ENCODE results near the gene EPX.

Gene EPX

DNA sequence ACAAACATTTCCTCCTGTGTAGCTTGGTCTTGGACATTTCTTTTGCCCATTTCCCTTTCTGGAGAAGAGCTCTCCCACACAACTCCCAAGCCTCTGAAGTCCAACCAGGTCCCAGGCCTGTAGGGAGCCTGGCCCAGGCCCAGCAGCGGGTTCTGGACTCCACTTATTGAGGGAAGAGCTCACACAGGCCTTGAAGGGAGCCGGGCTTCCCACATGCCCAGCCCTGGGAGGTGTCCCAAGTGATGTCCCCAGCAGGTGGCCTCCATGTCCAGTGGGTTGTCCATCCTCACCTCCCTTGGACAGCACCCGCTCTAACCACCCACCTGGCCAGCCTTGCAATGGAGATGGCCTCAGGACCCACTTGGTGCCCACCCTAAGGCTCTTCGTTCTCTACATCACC lies 5.9 kb upstream of the EPX start:
- DNase-seq = no peak

GRCh38 chr17:58187063-58187462 lies 5.5 kb upstream of the EPX start:
- DNase-seq = no peak

DNA sequence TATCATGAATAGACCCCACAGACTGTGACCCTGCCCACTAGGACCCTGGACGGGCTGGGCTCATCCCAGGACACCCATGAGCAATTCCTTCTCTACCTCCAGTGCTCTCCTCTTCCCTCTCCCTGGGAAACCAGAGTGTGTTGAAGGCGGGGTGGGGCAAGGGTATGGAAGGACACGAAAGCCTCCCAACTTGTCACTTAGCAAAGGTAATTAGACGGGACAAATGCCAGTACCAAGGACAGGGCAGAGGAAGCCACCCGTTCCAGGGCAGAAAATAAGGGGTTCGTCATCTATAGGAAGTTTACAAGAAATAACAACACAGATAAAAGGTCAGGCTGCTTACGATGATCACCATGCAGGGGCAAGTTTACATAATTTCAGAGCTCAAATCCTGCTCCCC lies 4.9 kb upstream of the EPX start:
- no peak for DNase-seq

- peak; percentile 88 for DNase-seq
These were observed 2.9 kb upstream of the EPX start for GRCh38 chr17:58189436-58190146.

DNA sequence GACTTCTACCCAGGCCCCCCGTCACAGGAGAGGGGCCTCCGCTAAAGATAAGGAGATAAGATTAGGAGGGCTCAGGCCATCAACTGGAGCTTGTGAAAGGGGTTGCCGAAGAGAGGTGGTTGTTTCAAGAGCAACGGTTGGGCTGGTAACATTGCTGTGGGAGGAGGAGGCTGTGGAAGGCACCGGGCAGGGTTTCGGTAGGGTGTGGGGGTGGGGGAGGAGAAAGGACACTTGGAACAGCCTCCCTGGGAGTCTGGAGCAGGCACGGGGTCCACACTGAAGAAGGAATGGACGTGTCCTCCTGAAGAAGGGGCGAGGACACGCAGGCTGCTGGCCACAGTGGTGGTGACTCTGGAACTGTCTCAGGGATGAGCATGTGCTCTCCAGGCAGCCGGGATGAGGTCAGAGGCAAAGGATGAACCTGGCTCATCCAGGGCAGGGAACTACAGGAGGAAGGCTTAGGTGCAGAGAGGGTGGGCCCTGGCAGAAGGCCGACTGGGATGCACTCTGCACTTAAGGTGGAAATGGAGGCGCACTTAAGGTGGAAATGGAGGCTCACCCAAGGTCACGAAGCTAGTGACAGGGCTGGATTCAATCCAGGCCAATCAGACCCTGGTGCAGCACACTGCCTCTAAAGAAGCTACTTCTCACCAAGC lies 1.2 kb upstream of the EPX start:
- DNase-seq = no peak

- no peak for DNase-seq
These were observed 1.2 kb downstream of the EPX start for GRCh38 chr17:58193641-58194255.

DNA sequence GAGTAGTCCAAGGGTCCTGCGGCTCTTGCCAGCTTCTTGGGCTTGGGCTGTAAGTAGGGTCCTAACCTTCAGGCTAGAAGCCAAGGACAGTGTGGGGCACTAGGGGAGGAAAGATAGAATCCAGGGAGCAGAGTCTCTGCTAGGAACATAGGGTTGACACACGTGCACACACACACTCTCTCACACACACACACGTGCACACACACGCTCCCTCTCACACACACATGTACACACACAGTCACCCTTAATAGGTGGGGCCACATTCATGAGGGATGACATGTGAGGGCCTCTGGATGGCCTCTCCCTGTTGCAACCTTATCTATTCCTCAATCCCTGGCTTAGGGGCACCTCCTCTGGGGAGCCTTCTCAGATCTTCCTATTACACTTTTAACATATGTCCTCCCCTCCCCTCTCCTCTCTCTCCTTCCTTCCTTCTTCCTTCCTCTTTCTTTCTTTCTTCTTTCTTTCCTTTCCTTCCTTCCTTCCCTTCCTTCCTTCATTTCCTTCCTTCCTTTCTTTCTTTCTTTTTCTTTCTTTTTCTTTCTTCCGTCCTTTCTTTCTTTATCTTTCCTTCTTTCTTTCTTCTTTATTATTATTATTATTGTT lies 3.1 kb downstream of the EPX start:
- no peak for DNase-seq

DNA sequence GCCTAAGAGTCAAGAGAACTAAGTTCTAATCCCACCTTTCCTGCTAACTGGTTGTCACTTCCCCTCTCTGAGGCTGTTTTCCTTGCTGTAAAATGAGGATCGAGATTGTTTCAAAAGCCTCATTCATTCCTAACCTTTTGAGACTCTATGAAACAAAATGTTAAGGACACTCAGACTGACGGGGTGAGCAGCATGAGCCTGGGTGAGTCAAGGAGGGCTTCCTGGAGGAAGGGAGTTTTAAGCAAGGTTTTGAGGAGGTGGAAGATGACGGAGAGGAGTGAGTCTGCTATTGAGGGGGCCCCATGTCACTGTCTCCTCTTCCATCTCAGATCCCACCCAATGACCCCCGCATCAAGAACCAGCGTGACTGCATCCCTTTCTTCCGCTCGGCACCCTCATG lies 4.1 kb downstream of the EPX start:
- no peak for DNase-seq

DNA sequence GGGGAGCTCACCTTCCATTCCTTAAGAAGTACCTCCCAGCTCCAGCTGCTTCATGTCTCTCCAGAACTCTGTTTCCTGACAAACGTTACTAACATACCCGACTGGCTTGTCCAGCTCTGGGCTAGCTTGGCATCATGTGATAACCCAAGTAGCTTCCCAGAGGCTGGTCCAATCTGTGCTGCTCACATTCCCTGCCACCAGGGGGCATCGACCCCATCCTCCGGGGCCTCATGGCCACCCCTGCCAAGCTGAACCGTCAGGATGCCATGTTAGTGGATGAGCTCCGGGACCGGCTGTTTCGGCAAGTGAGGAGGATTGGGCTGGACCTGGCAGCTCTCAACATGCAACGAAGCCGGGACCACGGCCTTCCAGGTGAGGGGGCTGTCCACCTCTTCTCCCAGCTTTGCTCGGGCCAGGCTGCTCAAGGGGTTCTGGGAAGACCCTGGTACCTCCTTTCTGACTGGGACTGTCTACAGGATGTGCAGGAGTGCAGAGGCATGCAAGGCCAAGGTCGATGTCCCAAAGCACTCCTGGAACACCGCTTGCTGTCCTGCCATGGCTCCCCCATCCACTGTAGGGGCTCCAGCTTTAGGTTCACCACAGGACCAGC lies 7.6 kb downstream of the EPX start:
- peak; percentile 48 for DNase-seq

- DNase-seq = no peak
These were observed 10.3 kb downstream of the EPX start for GRCh38 chr17:58202859-58203258.

GRCh38 chr17:58204796-58205195 lies 12.3 kb downstream of the EPX start:
- DNase-seq = peak; percentile 9

DNA sequence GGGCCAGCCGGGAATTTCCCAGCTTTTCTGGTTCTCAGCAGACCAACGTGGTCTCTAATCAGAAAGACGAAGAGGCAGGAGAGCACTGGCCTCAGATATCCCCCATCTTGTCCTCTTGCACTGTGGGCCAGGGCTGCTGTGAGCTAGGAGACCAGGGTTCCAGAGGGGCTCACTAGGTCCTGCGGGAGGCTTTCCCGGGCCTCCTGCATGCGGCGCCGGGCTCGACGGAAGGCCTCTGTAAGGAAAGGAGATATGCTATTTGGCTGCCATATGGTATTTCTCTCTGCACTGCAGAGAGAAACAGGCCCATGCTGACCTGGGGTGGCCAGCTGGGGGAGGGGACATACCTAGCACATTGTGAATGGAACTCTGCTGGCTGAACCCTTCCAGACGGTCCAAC lies 13.4 kb downstream of the EPX start:
- DNase-seq = no peak

- no peak for DNase-seq
These were observed 14.9 kb downstream of the EPX start for GRCh38 chr17:58207451-58207850.

- no peak for DNase-seq
These were observed 15.8 kb downstream of the EPX start for GRCh38 chr17:58208344-58208743.

DNA sequence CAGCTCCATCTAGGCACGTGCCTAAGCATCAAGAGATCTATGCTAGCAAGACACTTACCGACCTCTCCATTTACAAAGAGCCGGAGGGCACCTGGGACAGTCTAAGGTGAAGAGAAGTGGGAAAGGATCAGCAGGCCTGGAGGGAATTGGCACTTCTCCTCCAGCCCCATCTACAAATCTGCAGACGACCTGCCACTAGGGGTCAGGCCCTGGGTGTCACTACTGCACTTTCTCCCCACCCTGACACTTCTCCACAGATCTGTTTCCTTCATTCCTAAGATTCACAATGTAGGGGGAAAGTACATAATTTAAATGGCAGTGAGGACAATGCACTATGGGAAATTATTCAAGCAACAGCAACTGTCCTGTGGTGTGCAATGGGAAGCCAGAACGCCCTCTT lies 18.4 kb downstream of the EPX start:
- no peak for DNase-seq

GRCh38 chr17:58215685-58216084 lies 23.2 kb downstream of the EPX start:
- no peak for DNase-seq

DNA sequence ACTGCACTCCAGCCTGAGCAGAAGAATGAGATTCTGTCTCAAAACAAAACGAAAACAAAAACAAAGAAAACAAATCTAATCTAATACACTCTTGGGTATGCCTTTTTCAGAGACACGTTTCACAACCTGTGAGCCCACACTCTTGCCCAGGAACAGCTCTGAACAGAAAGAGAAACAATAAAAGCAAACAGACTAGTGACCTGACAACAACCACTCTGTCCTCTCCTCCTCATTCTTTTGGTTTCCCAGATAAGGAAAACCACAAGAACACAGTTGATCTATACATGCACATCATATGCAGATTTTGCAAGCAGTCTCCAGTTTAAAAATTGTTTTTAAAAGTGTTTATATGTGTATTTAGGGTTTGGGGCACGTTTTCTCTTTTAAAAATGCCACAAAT lies 25.2 kb downstream of the EPX start:
- no peak for DNase-seq

DNA sequence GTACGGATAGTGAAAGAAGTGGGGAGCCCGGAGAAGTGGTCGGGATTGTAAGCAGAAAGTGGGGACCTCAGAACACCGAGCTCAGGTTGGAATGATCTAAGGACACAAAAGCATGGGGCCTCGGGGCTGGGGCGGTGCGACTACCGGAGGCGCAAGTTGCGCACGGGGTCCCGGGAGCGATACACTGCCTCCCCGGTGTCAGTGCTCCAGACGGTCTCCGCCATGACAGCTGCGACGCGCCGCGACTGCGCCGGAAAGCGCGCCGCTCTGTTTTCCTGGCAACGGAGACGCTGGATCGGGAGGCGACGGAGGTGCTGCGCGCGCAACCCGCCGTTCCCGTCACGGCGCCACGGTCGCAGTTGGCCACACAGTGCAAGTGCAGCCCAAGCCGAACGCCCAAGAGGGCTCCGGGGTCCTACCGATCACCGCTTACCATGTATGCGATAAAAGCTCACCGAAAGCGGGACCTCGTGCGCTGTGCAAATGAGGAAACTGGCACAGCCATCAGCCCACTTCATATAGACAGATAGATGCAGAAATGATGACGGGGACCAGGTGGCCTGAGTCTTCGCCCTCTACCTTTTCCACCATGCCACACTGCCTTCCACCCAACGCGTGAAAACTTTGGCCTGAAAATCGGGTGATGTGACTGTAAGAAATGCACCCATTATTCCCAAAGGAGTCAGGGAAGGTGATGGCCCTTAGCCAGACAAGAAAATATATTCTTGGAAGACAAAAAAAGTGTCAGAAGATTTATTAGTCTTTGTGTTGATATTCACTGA lies 26.7 kb downstream of the EPX start, which contains the start of gene MKS1:
MKS1 (minus strand) TSS at position 249 of the 782 bp plus-strand sequence; CDS start at position 224, 25 bp downstream.
- peak; percentile 90 for DNase-seq

- DNase-seq = no peak
These were observed 27.3 kb downstream of the EPX start for GRCh38 chr17:58219789-58220183.

- peak; percentile 75 for DNase-seq
These were observed 31.8 kb downstream of the EPX start for GRCh38 chr17:58224315-58224714.

- no peak for DNase-seq
These were observed 35.2 kb downstream of the EPX start for GRCh38 chr17:58227733-58228132.

DNA sequence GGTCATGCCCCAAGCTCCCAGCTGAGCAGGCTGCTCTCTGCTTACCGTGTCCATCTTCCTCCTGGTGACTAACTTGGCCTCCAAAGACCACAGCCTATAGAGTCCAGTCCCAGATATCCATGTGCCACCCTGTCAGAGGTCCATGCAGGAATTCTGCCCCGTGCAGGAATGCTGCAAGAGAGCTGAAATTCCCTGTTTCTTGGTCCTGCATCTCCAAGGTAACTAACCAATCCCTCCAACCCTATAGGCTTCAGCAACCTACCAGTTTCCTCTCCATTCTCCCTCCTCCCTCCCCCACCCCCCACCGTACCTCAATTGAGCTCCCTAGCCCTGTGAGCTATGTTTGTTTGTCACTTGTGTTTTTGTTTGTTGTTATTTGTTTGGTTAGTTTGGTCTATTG lies 36.2 kb downstream of the EPX start:
- DNase-seq = no peak

- no peak for DNase-seq
These were observed 36.9 kb downstream of the EPX start for GRCh38 chr17:58229384-58229783.

Data from fibroblast of upper back skin (primary cell).